Peyer's patch (tissue), 4 donors: ENCODE measurements around the gene BCL7B. TPM values are rescaled to one million over a fixed set of nuclear protein-coding genes. Genes with fewer than 3 reads are reported as not detected.
A peak's percentile ranks its signal among the peaks of the same experiment; 100 is the strongest.
"Not testable (repeated sequence)": the region's sequence is repeated elsewhere in the genome, so short reads cannot be mapped to it uniquely, and the experiment has no call there.

Experiments used
- DNase-seq, 3 donors: peaks; one replicate each; pipeline ENCODE4 v3.0.0-alpha.2; 2017 to 2019
- H3K27ac ChIP-seq, 4 donors: fragments of 200-600 bp; sonication (generic); one replicate each; pipeline ENCODE4 v1.5.1; 2016 to 2019
- H3K27me3 ChIP-seq, 2 donors: fragments of 200-600 bp; sonication (generic); one replicate each; pipeline ENCODE4 v1.5.1; 2019
- H3K36me3 ChIP-seq, 3 donors: fragments of 200-600 bp; sonication (generic); one replicate each; pipeline ENCODE4 v1.5.1; 2016 to 2019
- H3K4me1 ChIP-seq, 4 donors: fragments of 200-600 bp; sonication (generic); one replicate each; pipeline ENCODE4 v1.5.1; 2016 to 2019
- H3K4me3 ChIP-seq, 4 donors: fragments of 200-600 bp; sonication (generic); 1 replicate in 3 of 4; 2 replicates in 1 of 4; pipeline ENCODE4 v1.5.1; 2016 to 2019; ENCODE audit warnings: mild to moderate bottlenecking in 1 of 4
- H3K9me3 ChIP-seq, 4 donors: fragments of 200-600 bp; sonication (generic); one replicate each; pipeline ENCODE4 v1.5.1; 2016 to 2019; ENCODE audit warnings: mild to moderate bottlenecking in 1 of 4
- CTCF ChIP-seq, 6 experiments: fragments of 450-650 bp in 4 of 6; fragments of 200-600 bp in 2 of 6; sonication (generic) in 1 of 6; IDR thresholded peaks; one replicate each; pipeline ENCODE4 v1.5.1; 2017 to 2019; ENCODE audit warnings: antibody characterized with exemption in 6 of 6, mild to moderate bottlenecking in 3 of 6, moderate library complexity in 1 of 6
- POLR2A ChIP-seq, 2 donors: fragments of 450-650 bp; IDR thresholded peaks; one replicate each; pipeline ENCODE4 v1.5.1; 2017; ENCODE audit warnings: antibody characterized with exemption in 2 of 2, mild to moderate bottlenecking in 2 of 2, moderate library complexity in 2 of 2
- total RNA-seq, 4 donors: library from RNA; depleted of rRNA; stranded (reverse); fragments of >200 nt; gene quantifications; one replicate each; pipeline ENCODE4 v1.1.0, GENCODE V29; 2016

BCL7B gene
- total RNA-seq, 4 donors from 2014 or later = 63.5 to 73.4 (median 70.6) TPM

GRCh38 chr7:73570977-73571376 is 13.5 kb upstream of the BCL7B start:
- no peak for TF ChIP-seq CTCF (IDR thresholded peaks at IDR 0.05)
- no peak for TF ChIP-seq POLR2A (IDR thresholded peaks at IDR 0.05)
- Histone ChIP-seq H3K4me3 (no peak overlapping the region), H3K27me3 (no peaks in the 10 kb centered on the region), H3K36me3 (peaks cover 0 to 61% (median 0%) of the 10 kb centered on the region in 3 donors), H3K9me3 (no peaks in the 10 kb centered on the region), H3K4me1 (peaks cover 0 to 3% (median under 1%) of the 10 kb centered on the region in 4 donors), H3K27ac (no peak overlapping the region)
- no peak for DNase-seq

GRCh38 chr7:73570521-73570920 is 13.0 kb upstream of the BCL7B start:
- H3K36me3 ChIP-seq = peaks cover 0 to 60% (median 0%) of the 10 kb centered on the region in 3 donors
- H3K4me1 ChIP-seq = peaks cover 0 to 6% (median 0%) of the 10 kb centered on the region in 4 donors
- no peaks in the 10 kb centered on the region for H3K9me3 ChIP-seq
- TF ChIP-seq CTCF (IDR thresholded peaks at IDR 0.05) = no peak
- no peak for TF ChIP-seq POLR2A (IDR thresholded peaks at IDR 0.05)
- H3K27ac ChIP-seq = no peak overlapping the region
- no peak for DNase-seq
- no peak overlapping the region for H3K4me3 ChIP-seq
- H3K27me3 ChIP-seq = no peaks in the 10 kb centered on the region

GRCh38 chr7:73569042-73569608 is 11.6 kb upstream of the BCL7B start:
- DNase-seq = no peak
- Histone ChIP-seq H3K36me3 (peaks cover 0 to 50% (median 0%) of the 10 kb centered on the region in 3 donors), H3K9me3 (no peaks in the 10 kb centered on the region), H3K4me1 (peaks cover 0 to 6% (median 0%) of the 10 kb centered on the region in 4 donors), H3K27me3 (no peaks in the 10 kb centered on the region), H3K4me3 (no peak overlapping the region), H3K27ac (no peak overlapping the region)
- TF ChIP-seq CTCF (IDR thresholded peaks at IDR 0.05) = no peak
- no peak for TF ChIP-seq POLR2A (IDR thresholded peaks at IDR 0.05)

GRCh38 chr7:73567846-73568685 is 10.6 kb upstream of the BCL7B start:
- TF ChIP-seq CTCF (IDR thresholded peaks at IDR 0.05) = no peak
- no peak for TF ChIP-seq POLR2A (IDR thresholded peaks at IDR 0.05)
- peaks cover 0 to 6% (median 0%) of the 10 kb centered on the region in 4 donors for H3K4me1 ChIP-seq
- peaks cover 0 to 39% (median 0%) of the 10 kb centered on the region in 3 donors for H3K36me3 ChIP-seq
- H3K27me3 ChIP-seq = no peaks in the 10 kb centered on the region
- no peak overlapping the region for H3K4me3 ChIP-seq
- H3K27ac ChIP-seq = peak overlapping the region in 1 of 4 donors; percentile 19
- no peaks in the 10 kb centered on the region for H3K9me3 ChIP-seq
- no peak for DNase-seq

- Histone ChIP-seq H3K36me3 (peaks cover 0 to 30% (median 0%) of the 10 kb centered on the region in 3 donors), H3K9me3 (no peaks in the 10 kb centered on the region), H3K27me3 (no peaks in the 10 kb centered on the region), H3K4me1 (peaks cover 0 to 6% (median 0%) of the 10 kb centered on the region in 4 donors), H3K27ac (no peak overlapping the region), H3K4me3 (no peak overlapping the region)
- TF ChIP-seq CTCF (IDR thresholded peaks at IDR 0.05) (no peak), POLR2A (IDR thresholded peaks at IDR 0.05) (no peak)
- no peak for DNase-seq
Measured at GRCh38 chr7:73567140-73567539, 9.7 kb upstream of the BCL7B start.

- H3K9me3 ChIP-seq, H3K27ac ChIP-seq, DNase-seq, H3K27me3 ChIP-seq, H3K4me1 ChIP-seq: not testable (repeated sequence)
- H3K36me3 ChIP-seq = peaks cover 0 to 23% (median 0%) of the 10 kb centered on the region in 3 donors
- H3K4me3 ChIP-seq = peak overlapping the region; percentile 19 to 46 (median 35)
Measured at GRCh38 chr7:73566431-73566830, 8.9 kb upstream of the BCL7B start.
